ENCODE data around the gene MAP3K7CL. TPM values are rescaled to one million over a fixed set of nuclear protein-coding genes. Genes with fewer than 3 reads are reported as not detected.

The MAP3K7CL gene
- total RNA-seq, 1 experiment from 2014 or later: 0.15 TPM

DNA sequence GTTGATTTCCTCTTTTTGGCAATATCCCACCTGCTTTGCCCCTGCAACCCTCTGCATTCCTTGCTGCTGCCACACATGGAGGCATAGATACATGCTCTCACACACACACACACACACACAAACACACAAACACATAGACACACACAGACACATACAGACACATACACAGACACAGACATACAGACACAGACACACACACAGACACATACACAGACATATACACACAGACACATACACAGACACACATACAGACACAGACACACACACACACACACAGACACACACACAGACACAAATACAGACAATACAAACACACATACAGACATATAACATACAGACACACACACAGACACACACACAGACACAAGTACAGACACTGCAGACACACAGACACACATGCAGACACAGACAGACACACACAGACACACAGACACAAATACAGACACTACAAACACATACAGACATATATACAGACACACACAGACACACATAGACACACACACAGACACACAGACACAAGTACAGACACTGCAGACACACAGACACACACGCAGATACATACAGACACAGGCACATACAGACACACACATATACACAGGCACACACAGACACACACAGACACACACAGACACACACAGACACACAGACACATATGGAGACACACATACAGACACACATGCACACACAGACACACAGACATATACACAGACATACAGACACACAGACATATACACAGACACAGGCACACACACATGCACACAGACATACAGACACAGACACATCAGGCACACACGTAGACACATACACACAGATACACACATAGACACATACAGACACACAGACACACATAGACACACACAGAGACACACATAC lies 83.3 kb downstream of the MAP3K7CL start:
- ATAC-seq: no peak
- H3K4me3 Mint-ChIP-seq: no peak overlapping the region
- ChIA-PET CTCF (no interaction called here), POLR2A (no interaction called here)
- peaks cover 7% of the 10 kb centered on the region; the same call in 1 of the 2 replicates for H3K9me3 Mint-ChIP-seq
- DNase-seq (ENCODE audit: low spot score): no peak
- no peak overlapping the region for H3K27ac Mint-ChIP-seq
- no peaks in the 10 kb centered on the region for H3K36me3 Mint-ChIP-seq
- H3K27me3 Mint-ChIP-seq (ENCODE audit: low read depth): no peaks in the 10 kb centered on the region
- peaks cover 8% of the 10 kb centered on the region for H3K4me1 Mint-ChIP-seq
- TF ChIP-seq, protein P1, sequence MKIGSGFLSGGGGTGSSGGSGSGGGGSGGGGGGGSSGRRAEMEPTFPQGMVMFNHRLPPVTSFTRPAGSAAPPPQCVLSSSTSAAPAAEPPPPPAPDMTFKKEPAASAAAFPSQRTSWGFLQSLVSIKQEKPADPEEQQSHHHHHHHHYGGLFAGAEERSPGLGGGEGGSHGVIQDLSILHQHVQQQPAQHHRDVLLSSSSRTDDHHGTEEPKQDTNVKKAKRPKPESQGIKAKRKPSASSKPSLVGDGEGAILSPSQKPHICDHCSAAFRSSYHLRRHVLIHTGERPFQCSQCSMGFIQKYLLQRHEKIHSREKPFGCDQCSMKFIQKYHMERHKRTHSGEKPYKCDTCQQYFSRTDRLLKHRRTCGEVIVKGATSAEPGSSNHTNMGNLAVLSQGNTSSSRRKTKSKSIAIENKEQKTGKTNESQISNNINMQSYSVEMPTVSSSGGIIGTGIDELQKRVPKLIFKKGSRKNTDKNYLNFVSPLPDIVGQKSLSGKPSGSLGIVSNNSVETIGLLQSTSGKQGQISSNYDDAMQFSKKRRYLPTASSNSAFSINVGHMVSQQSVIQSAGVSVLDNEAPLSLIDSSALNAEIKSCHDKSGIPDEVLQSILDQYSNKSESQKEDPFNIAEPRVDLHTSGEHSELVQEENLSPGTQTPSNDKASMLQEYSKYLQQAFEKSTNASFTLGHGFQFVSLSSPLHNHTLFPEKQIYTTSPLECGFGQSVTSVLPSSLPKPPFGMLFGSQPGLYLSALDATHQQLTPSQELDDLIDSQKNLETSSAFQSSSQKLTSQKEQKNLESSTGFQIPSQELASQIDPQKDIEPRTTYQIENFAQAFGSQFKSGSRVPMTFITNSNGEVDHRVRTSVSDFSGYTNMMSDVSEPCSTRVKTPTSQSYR (CRISPR knock-in tag; IDR thresholded peaks at IDR 0.05): no peak
- TF ChIP-seq FOXJ3 (CRISPR knock-in tag; IDR thresholded peaks at IDR 0.05; ENCODE audit: borderline replicate concordance): no peak

DNA sequence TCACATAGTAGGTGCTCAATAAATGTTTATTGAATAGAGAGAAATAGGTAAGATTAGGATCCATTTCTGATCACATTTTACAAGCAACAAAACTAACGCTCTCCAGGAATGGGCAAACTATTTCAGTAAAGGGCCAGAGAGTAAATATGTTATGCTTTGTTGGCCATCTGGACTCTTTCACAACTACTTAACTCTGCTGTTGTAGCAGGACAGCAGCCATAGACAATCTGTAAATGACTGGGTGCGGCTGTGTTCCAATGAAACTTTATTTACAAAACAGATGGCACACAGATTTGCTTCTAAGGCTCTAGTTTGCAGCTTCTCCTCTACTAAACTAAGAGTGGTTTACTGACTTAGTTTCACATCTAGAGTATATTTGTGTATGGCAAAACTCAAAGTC lies 85.3 kb downstream of the MAP3K7CL start:
- peaks cover 6% of the 10 kb centered on the region; the same call in 1 of the 2 replicates for H3K9me3 Mint-ChIP-seq
- no peak overlapping the region for H3K4me3 Mint-ChIP-seq
- ChIA-PET POLR2A (no interaction called here), CTCF (no interaction called here)
- H3K27me3 Mint-ChIP-seq (ENCODE audit: low read depth): no peaks in the 10 kb centered on the region
- H3K27ac Mint-ChIP-seq: no peak overlapping the region
- H3K36me3 Mint-ChIP-seq: no peaks in the 10 kb centered on the region
- DNase-seq (ENCODE audit: low spot score) (no peak), ATAC-seq (no peak)
- peaks cover 15% of the 10 kb centered on the region for H3K4me1 Mint-ChIP-seq
- no peak for TF ChIP-seq TP53 (CRISPR knock-in tag; IDR thresholded peaks at IDR 0.05)

DNA sequence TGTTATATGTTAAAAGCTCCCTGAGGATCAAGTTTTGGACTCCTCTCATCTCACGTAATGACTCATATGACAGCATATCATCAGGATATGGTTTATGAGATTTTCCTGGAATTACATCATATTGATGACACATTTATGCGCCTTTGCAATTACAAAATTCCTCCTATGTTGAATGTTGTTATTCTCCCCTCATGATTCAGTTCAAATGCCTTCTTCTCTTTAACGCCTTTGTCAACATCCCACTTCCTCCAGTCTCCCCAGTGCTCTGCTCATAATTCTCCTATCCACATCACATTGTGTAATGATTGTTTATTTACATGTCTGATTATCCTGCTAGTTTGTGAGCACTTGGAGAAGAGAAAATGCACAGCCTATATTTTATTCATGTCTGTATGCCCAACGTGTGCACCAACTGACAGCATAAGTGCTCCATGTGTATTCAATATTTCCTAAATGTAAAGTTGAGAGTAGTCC lies 87.4 kb downstream of the MAP3K7CL start:
- POLR2A ChIA-PET: interaction anchor here (0.7 kb wide), 1 partner anchor 21 kb away, joined by 13 read pairs; no protein-coding TSS in a partner anchor
- no peaks in the 10 kb centered on the region for H3K27me3 Mint-ChIP-seq (ENCODE audit: low read depth)
- DNase-seq (ENCODE audit: low spot score) (no peak), ATAC-seq (no peak)
- TF ChIP-seq ZBTB21 (CRISPR knock-in tag; IDR thresholded peaks at IDR 0.05; ENCODE audit: borderline replicate concordance) (no peak), ETV6 (CRISPR knock-in tag; IDR thresholded peaks at IDR 0.05) (no peak), TCF7 (CRISPR knock-in tag; IDR thresholded peaks at IDR 0.05; ENCODE audit: low read depth) (no peak), SMAD3 (CRISPR knock-in tag; IDR thresholded peaks at IDR 0.05; ENCODE audit: borderline replicate concordance) (no peak), ESRRA (CRISPR knock-in tag; IDR thresholded peaks at IDR 0.05; ENCODE audit: borderline replicate concordance) (no peak)
- TF ChIP-seq, protein P2, sequence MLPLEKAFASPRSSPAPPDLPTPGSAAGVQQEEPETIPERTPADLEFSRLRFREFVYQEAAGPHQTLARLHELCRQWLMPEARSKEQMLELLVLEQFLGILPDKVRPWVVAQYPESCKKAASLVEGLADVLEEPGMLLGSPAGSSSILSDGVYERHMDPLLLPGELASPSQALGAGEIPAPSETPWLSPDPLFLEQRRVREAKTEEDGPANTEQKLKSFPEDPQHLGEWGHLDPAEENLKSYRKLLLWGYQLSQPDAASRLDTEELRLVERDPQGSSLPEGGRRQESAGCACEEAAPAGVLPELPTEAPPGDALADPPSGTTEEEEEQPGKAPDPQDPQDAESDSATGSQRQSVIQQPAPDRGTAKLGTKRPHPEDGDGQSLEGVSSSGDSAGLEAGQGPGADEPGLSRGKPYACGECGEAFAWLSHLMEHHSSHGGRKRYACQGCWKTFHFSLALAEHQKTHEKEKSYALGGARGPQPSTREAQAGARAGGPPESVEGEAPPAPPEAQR (CRISPR knock-in tag; IDR thresholded peaks at IDR 0.05): no peak
- TF ChIP-seq, protein P3, sequence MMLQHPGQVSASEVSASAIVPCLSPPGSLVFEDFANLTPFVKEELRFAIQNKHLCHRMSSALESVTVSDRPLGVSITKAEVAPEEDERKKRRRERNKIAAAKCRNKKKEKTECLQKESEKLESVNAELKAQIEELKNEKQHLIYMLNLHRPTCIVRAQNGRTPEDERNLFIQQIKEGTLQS (CRISPR knock-in tag; conservative IDR thresholded peaks at IDR 0.05): no peak
- H3K4me3 Mint-ChIP-seq: no peak overlapping the region
- no peaks in the 10 kb centered on the region for H3K36me3 Mint-ChIP-seq
- no peak overlapping the region; the same call in 1 of the 2 replicates for H3K27ac Mint-ChIP-seq
- CTCF ChIA-PET: interaction anchor here (0.6 to 1.2 kb wide), 2 partner anchors 117 to 130 kb away, joined by 3 to 4 read pairs; no protein-coding TSS in a partner anchor
- H3K9me3 Mint-ChIP-seq: peaks cover 9% of the 10 kb centered on the region; the same call in 1 of the 2 replicates
- H3K4me1 Mint-ChIP-seq: peaks cover 15% of the 10 kb centered on the region

DNA sequence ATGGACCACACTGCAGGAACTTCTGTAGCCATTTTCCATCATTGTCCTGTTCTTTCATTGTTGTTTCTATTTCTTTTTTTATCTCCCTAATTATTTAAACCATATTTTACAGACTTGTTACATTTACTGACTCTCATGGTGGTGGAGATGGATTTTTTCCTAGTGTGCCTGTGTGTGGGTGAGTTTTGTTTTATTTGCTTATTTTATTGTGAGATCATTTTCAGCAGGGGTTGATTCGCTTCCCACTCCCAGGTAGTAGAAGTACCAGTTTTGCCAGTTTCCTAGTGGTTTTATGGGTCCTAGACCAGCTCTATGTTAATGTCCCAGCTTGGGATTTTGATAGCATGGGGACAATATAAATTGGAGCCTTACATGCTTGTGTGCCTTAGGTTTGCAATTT lies 88.3 kb downstream of the MAP3K7CL start:
- CTCF ChIA-PET: interaction anchor here (1.2 kb wide), 1 partner anchor 129 kb away, joined by 4 read pairs; no protein-coding TSS in a partner anchor
- no peaks in the 10 kb centered on the region for H3K36me3 Mint-ChIP-seq
- ATAC-seq (no peak; the same call in 1 of the 2 replicates), DNase-seq (ENCODE audit: low spot score) (no peak)
- H3K27me3 Mint-ChIP-seq (ENCODE audit: low read depth): no peaks in the 10 kb centered on the region
- H3K4me3 Mint-ChIP-seq: no peak overlapping the region
- no peak overlapping the region for H3K27ac Mint-ChIP-seq
- peaks cover 9% of the 10 kb centered on the region; the same call in 1 of the 2 replicates for H3K9me3 Mint-ChIP-seq
- POLR2A ChIA-PET: no interaction called here
- peaks cover 15% of the 10 kb centered on the region for H3K4me1 Mint-ChIP-seq
- TF ChIP-seq, protein P4, sequence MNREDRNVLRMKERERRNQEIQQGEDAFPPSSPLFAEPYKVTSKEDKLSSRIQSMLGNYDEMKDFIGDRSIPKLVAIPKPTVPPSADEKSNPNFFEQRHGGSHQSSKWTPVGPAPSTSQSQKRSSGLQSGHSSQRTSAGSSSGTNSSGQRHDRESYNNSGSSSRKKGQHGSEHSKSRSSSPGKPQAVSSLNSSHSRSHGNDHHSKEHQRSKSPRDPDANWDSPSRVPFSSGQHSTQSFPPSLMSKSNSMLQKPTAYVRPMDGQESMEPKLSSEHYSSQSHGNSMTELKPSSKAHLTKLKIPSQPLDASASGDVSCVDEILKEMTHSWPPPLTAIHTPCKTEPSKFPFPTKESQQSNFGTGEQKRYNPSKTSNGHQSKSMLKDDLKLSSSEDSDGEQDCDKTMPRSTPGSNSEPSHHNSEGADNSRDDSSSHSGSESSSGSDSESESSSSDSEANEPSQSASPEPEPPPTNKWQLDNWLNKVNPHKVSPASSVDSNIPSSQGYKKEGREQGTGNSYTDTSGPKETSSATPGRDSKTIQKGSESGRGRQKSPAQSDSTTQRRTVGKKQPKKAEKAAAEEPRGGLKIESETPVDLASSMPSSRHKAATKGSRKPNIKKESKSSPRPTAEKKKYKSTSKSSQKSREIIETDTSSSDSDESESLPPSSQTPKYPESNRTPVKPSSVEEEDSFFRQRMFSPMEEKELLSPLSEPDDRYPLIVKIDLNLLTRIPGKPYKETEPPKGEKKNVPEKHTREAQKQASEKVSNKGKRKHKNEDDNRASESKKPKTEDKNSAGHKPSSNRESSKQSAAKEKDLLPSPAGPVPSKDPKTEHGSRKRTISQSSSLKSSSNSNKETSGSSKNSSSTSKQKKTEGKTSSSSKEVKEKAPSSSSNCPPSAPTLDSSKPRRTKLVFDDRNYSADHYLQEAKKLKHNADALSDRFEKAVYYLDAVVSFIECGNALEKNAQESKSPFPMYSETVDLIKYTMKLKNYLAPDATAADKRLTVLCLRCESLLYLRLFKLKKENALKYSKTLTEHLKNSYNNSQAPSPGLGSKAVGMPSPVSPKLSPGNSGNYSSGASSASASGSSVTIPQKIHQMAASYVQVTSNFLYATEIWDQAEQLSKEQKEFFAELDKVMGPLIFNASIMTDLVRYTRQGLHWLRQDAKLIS (CRISPR knock-in tag; IDR thresholded peaks at IDR 0.05; ENCODE audit: borderline replicate concordance): no peak
- TF ChIP-seq ZNF219 (CRISPR knock-in tag; IDR thresholded peaks at IDR 0.05; ENCODE audit: borderline replicate concordance) (no peak), CBFB (CRISPR knock-in tag; IDR thresholded peaks at IDR 0.05; ENCODE audit: low read depth) (no peak)

Data from WTC11 (cell line).